H1 (cell line): ENCODE data around the gene CRYBB1. TPM values are rescaled to one million over a fixed set of nuclear protein-coding genes. Genes with fewer than 3 reads are reported as not detected.

Source experiments
- CTCF ChIA-PET: fragments of 300-600 bp; sonication (Branson Sonifier 250); formaldehyde crosslinking; loops from one replicate; lab custom pipeline; 2021; ENCODE audit not compliant: partially characterized antibody; lab: Charles Lee
- POLR2A ChIA-PET: fragments of 300-600 bp; sonication (Branson Sonifier 250); formaldehyde crosslinking; loops from one replicate; lab custom pipeline; 2021; ENCODE audit warnings: inconsistent platforms; ENCODE audit not compliant: partially characterized antibody; lab: Charles Lee
- DNase-seq, 2 experiments: peaks; one replicate each; pipeline versions ENCODE4 v3.0.0 to v3.0.0-alpha.2; 2010 to 2022; ENCODE audit warnings: low spot score in 2 of 2, low read depth in 1 of 2, mixed read lengths in 1 of 2
- FAIRE-seq: peaks from 2 replicates; lab custom pipeline; 2011; peaks lifted over from hg19 to GRCh38; lab: Jason Lieb, UNC
- H2AFZ ChIP-seq: 2 replicates; pipeline ENCODE4 v1.8.1; 2012; ENCODE audit warnings: low read length, inconsistent platforms
- H2AK5ac ChIP-seq: 2 replicates; pipeline ENCODE4 v1.6.1; 2013; ENCODE audit warnings: low read depth, low read length
- H2BK120ac ChIP-seq: replicated peaks from 2 replicates; pipeline ENCODE3; 2013; ENCODE audit warnings: low read depth, low read length, inconsistent platforms
- H2BK12ac ChIP-seq: 2 replicates; pipeline ENCODE4 v1.6.1; 2013; ENCODE audit warnings: low read depth, low read length
- H2BK15ac ChIP-seq: 2 replicates; pipeline ENCODE4 v1.6.1; 2013; ENCODE audit warnings: low read length
- H2BK20ac ChIP-seq: 2 replicates; pipeline ENCODE4 v1.6.1; 2013; ENCODE audit warnings: low read length
- H2BK5ac ChIP-seq: 2 replicates; pipeline ENCODE4 v1.6.1; 2013; ENCODE audit warnings: low read depth, low read length
- H3K14ac ChIP-seq: 2 replicates; pipeline ENCODE4 v1.6.1; 2013; ENCODE audit warnings: inconsistent platforms; ENCODE audit not compliant: insufficient read length
- H3K18ac ChIP-seq: 2 replicates; pipeline ENCODE4 v1.6.1; 2013; ENCODE audit warnings: low read length; ENCODE audit errors: extremely low read depth
- H3K23ac ChIP-seq: 2 replicates; pipeline ENCODE4 v1.6.1; 2013; ENCODE audit warnings: inconsistent platforms; ENCODE audit not compliant: insufficient read length
- H3K23me2 ChIP-seq: 2 replicates; pipeline ENCODE4 v1.6.1; 2013; ENCODE audit warnings: low read depth, low read length
- H3K27ac ChIP-seq: 2 replicates; pipeline ENCODE4 v1.6.1; 2011; ENCODE audit warnings: low read depth, low read length, inconsistent platforms
- H3K27me3 ChIP-seq, 4 experiments: replicated peaks in 1 of 4; 1 replicate in 1 of 4; 2 replicates in 3 of 4; pipeline versions ENCODE4 v1.6.1 to v1.8.1; 2011 to 2013; ENCODE audit warnings: low read length in 3 of 4, mild to moderate bottlenecking in 3 of 4, inconsistent platforms in 2 of 4, mixed read lengths in 2 of 4, moderate library complexity in 1 of 4; ENCODE audit not compliant: control insufficient read depth in 3 of 4, insufficient read depth in 3 of 4; ENCODE audit errors: extremely low read depth in 1 of 4
- H3K36me3 ChIP-seq, 4 experiments: 2 replicates each; pipeline versions ENCODE4 v1.6.1 to v1.8.1; 2011 to 2013; ENCODE audit warnings: mild to moderate bottlenecking in 4 of 4, low read length in 3 of 4, moderate library complexity in 2 of 4, control low read depth in 1 of 4, inconsistent platforms in 1 of 4; ENCODE audit not compliant: insufficient read depth in 4 of 4, control insufficient read depth in 2 of 4
- H3K4ac ChIP-seq: replicated peaks from 2 replicates; pipeline ENCODE3; 2013; ENCODE audit warnings: low read length, low read depth, mixed read lengths, inconsistent platforms; ENCODE audit not compliant: insufficient read length
- H3K4me1 ChIP-seq, 4 experiments: replicated peaks in 1 of 4; 1 replicate in 1 of 4; 2 replicates in 3 of 4; pipeline versions ENCODE4 v1.6.1 to v1.8.1; 2011 to 2013; ENCODE audit warnings: low read length in 3 of 4, inconsistent platforms in 2 of 4, mixed read lengths in 1 of 4; ENCODE audit not compliant: insufficient read depth in 4 of 4, control insufficient read depth in 3 of 4
- H3K4me2 ChIP-seq, 2 experiments: 2 replicates each; pipeline versions ENCODE4 v1.6.1 to v1.8.1; 2011 to 2013; ENCODE audit warnings: low read depth in 2 of 2, low read length in 2 of 2, control low read depth in 1 of 2, inconsistent platforms in 1 of 2, mild to moderate bottlenecking in 1 of 2; ENCODE audit not compliant: insufficient read depth in 1 of 2
- H3K4me3 ChIP-seq, 4 experiments: fragments of 200-600, 300-600 bp in 1 of 4; sonication (generic), shearing (Covaris generic), sonication (Bioruptor Twin) in 1 of 4; 2 replicates each; pipeline versions ENCODE4 v1.5.1 to v1.8.1; 2011 to 2016; ENCODE audit warnings: low read length in 4 of 4, low read depth in 3 of 4, control low read depth in 2 of 4, inconsistent platforms in 2 of 4, mild to moderate bottlenecking in 2 of 4, mixed read lengths in 1 of 4, moderate library complexity in 1 of 4; ENCODE audit not compliant: insufficient read depth in 2 of 4; ENCODE audit errors: extremely low read depth in 1 of 4
- H3K56ac ChIP-seq: replicated peaks from 2 replicates; pipeline ENCODE3; 2013; ENCODE audit warnings: low read depth, mild to moderate bottlenecking, mixed read lengths, low read length, inconsistent platforms; ENCODE audit not compliant: insufficient read length
- H3K79me1 ChIP-seq: 2 replicates; pipeline ENCODE4 v1.6.1; 2013; ENCODE audit warnings: low read depth, low read length, control low read depth
- H3K79me2 ChIP-seq, 2 experiments: 2 replicates each; pipeline versions ENCODE4 v1.6.1 to v1.8.1; 2012 to 2013; ENCODE audit warnings: low read length in 2 of 2, mild to moderate bottlenecking in 2 of 2, inconsistent platforms in 1 of 2; ENCODE audit not compliant: insufficient read depth in 2 of 2, control insufficient read depth in 1 of 2
- H3K9ac ChIP-seq, 4 experiments: replicated peaks in 1 of 4; 1 replicate in 1 of 4; 2 replicates in 3 of 4; pipeline versions ENCODE4 v1.6.1 to v1.8.1; 2011 to 2013; ENCODE audit warnings: low read depth in 3 of 4, low read length in 3 of 4, control low read depth in 2 of 4, mild to moderate bottlenecking in 2 of 4, moderate library complexity in 2 of 4, inconsistent platforms in 1 of 4; ENCODE audit errors: extremely low read depth in 1 of 4
- H3K9me3 ChIP-seq, 2 experiments: 2 replicates each; pipeline versions ENCODE4 v1.6.1 to v1.8.1; 2012 to 2013; ENCODE audit warnings: mild to moderate bottlenecking in 2 of 2, moderate library complexity in 2 of 2, control low read depth in 1 of 2, inconsistent platforms in 1 of 2, low read depth in 1 of 2, low read length in 1 of 2, mixed read lengths in 1 of 2; ENCODE audit not compliant: insufficient read depth in 2 of 2
- H4K20me1 ChIP-seq, 2 experiments: replicated peaks in 1 of 2; 2 replicates each; pipeline versions ENCODE3 to v1.8.1; 2011 to 2013; ENCODE audit warnings: inconsistent platforms in 2 of 2, low read length in 2 of 2, mild to moderate bottlenecking in 1 of 2; ENCODE audit not compliant: insufficient read depth in 2 of 2, control insufficient read depth in 1 of 2
- H4K5ac ChIP-seq: 2 replicates; pipeline ENCODE4 v1.6.1; 2013; ENCODE audit warnings: low read length, low read depth, mixed read lengths, inconsistent platforms; ENCODE audit not compliant: insufficient read length
- H4K8ac ChIP-seq: 2 replicates; pipeline ENCODE4 v1.8.0; 2013; ENCODE audit warnings: mild to moderate bottlenecking, moderate library complexity, low read length, inconsistent platforms; ENCODE audit not compliant: insufficient read depth; ENCODE audit errors: extremely low read depth
- H4K91ac ChIP-seq: replicated peaks from 2 replicates; pipeline ENCODE3; 2013; ENCODE audit warnings: low read length, mixed read lengths, inconsistent platforms; ENCODE audit not compliant: insufficient read length
- ASH2L ChIP-seq: fragments of 200-600, 300-600 bp; sonication (generic); IDR thresholded peaks from one replicate; pipeline ENCODE4 v1.7.1; 2017; ENCODE audit warnings: low read length
- SRF ChIP-seq: IDR thresholded peaks from 2 replicates; pipeline ENCODE4 v1.6.1; 2011; ENCODE audit warnings: mild to moderate bottlenecking, low read depth, low read length, moderate library complexity
- WGBS, 2 experiments: shearing (Covaris generic) in 1 of 2; methylation state at CpG; one replicate each; pipeline versions ENCODE4 v1.1.6 to v1.1.7; 2013 to 2015; ENCODE audit warnings: low lambda C conversion rate in 2 of 2, mixed read lengths in 2 of 2, inconsistent platforms in 1 of 2, low coverage in 1 of 2, missing lambda C conversion rate in 1 of 2; ENCODE audit not compliant: insufficient replicate concordance in 2 of 2, insufficient coverage in 1 of 2, insufficient read length in 1 of 2; ENCODE audit errors: extremely low coverage in 1 of 2, missing lambda C conversion rate in 1 of 2; 5-methylcytosine and 5-hydroxymethylcytosine counted together
- polyA plus RNA-seq, 7 experiments: library from polyadenylated mRNA; depleted of rRNA in 3 of 7; stranded (reverse) in 5 of 7; unstranded in 2 of 7; fragments of >200 nt in 5 of 7; fragments of 200-250 nt in 2 of 7; gene quantifications; 1 replicate in 5 of 7; 2 replicates in 1 of 7; 4 replicates in 1 of 7; pipeline versions ENCODE4 v1.2.1 to v1.2.3, GENCODE V29; 2011 to 2013; ENCODE audit warnings: missing spikeins in 2 of 7, mixed read lengths in 2 of 7
- total RNA-seq: library from RNA; stranded (reverse); fragmentation: NEBNext Ultra II Directional; extraction: Animal tissue kit (Norgen Biotek cat#: 25700); gene quantifications from 2 replicates; pipeline ENCODE4 v1.2.1, GENCODE V29; 2021

The CRYBB1 gene
- total and polyA plus RNA-seq, 2 of the 8 experiments (the other 6 are each of a cell fraction or from before 2014, with no cell fraction given): 1.7 to 6.0 TPM

DNA sequence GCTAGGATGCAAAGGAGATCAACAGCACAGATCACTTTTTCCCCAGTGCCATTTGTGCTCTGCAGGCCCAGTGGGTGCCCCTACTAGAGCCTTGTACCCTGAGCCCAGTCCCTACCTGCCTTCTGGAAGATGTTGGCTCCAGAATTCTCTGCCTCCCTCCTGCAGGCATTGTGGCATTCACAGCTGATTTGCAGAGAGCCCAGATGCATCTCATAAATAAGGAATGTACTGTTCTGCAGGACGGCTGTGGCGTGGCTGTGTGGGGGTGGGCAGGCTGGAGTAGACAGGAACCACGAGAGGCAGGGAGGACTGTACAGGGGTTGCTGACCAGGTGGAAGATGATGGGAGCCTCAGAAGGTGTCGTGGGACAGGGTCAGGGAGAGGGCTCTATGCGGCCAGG, 28.3 kb upstream of the CRYBB1 start:
- peak overlapping the region; percentile 43 for H4K5ac ChIP-seq
- peak overlapping the region in 1 of 4 experiments; percentile 10; a peak in 1 of 8 replicates for H3K4me3 ChIP-seq
- H2BK20ac ChIP-seq: peak overlapping the region; percentile 11; the same call in 1 of the 2 replicates
- 0 out of 2 replicates have a peak overlapping the region, but pooled peaks have one; percentile 14 for H2AK5ac ChIP-seq
- peak overlapping the region; percentile 8 for H2BK120ac ChIP-seq
- H3K4me2 ChIP-seq: peak overlapping the region; percentile 30 to 43; a peak in 3 of 4 replicates
- 0 out of 7 replicates have a peak, but pooled peaks cover 0 to 4% (median 0%) of the 10 kb centered on the region in 4 experiments for H3K27me3 ChIP-seq
- 0 out of 2 replicates have a peak, but pooled peaks cover 2% of the 10 kb centered on the region for H3K79me1 ChIP-seq
- H3K27ac ChIP-seq: no peak overlapping the region
- ChIA-PET CTCF (interaction anchor here (0.6 kb wide), 1 partner anchor 14 kb away, joined by 3 read pairs; no protein-coding TSS in a partner anchor), POLR2A (interaction anchor here (1.2 to 1.5 kb wide), 3 partner anchors 24 to 116 kb away, joined by 3 to 5 read pairs (median 4); no protein-coding TSS in a partner anchor)
- H3K4ac ChIP-seq: peak overlapping the region; percentile 0
- H3K23me2 ChIP-seq: peaks cover 9% of the 10 kb centered on the region; the same call in 1 of the 2 replicates
- no peak overlapping the region for H2BK15ac ChIP-seq
- TF ChIP-seq ASH2L (no peak), SRF (no peak)
- no peak for FAIRE-seq
- no peaks in the 10 kb centered on the region for H4K20me1 ChIP-seq
- no peak for DNase-seq
- peaks cover 15 to 68% (median 41%) of the 10 kb centered on the region in 4 experiments for H3K4me1 ChIP-seq
- no peaks in the 10 kb centered on the region for H3K9me3 ChIP-seq
- no peak overlapping the region for H3K14ac ChIP-seq
- H3K23ac ChIP-seq: no peak overlapping the region
- H2BK12ac ChIP-seq: peak overlapping the region; percentile 81; the same call in 1 of the 2 replicates
- H3K79me2 ChIP-seq: no peaks in the 10 kb centered on the region
- 80% methylated on average over 5 of the region's 5 CpGs; no CpG with 5 or more reads in 1 of the 2 experiments for WGBS, 2 experiments
- H3K9ac ChIP-seq: no peak overlapping the region
- H3K36me3 ChIP-seq: no peaks in the 10 kb centered on the region
- H4K8ac ChIP-seq: no peak overlapping the region
- peak overlapping the region; percentile 18; the same call in 1 of the 2 replicates for H2BK5ac ChIP-seq
- peak overlapping the region; percentile 5 for H4K91ac ChIP-seq
- no peak overlapping the region for H3K56ac ChIP-seq
- no peak overlapping the region for H2AFZ ChIP-seq
- H3K18ac ChIP-seq: peak overlapping the region; percentile 53; the same call in 1 of the 2 replicates
